Activated CD4-positive, alpha-beta T cell treated with anti-CD3 and anti-CD28 coated beads for 24 hours (primary cell): ENCODE data around the gene PPFIBP2.
"Not testable (repeated sequence)": the region's sequence is repeated elsewhere in the genome, so short reads cannot be mapped to it uniquely, and the experiment has no call there.

Experiments used
- DNase-seq, 2 donors: peaks; one replicate each; pipeline ENCODE4 v3.0.0-alpha.2; 2020; ENCODE audit warnings: low read depth in 2 of 2

PPFIBP2 gene

GRCh38 chr11:7499081-7499480 is 14.7 kb upstream of the PPFIBP2 start:
- DNase-seq: no peak

GRCh38 chr11:7500251-7500650 is 13.5 kb upstream of the PPFIBP2 start:
- no peak for DNase-seq

- DNase-seq: no peak
These were observed 12.5 kb upstream of the PPFIBP2 start for GRCh38 chr11:7501251-7501650.

GRCh38 chr11:7501894-7502293 is 11.9 kb upstream of the PPFIBP2 start:
- DNase-seq: no peak

- DNase-seq: no peak
These were observed 7.6 kb upstream of the PPFIBP2 start for GRCh38 chr11:7506243-7506642.

- no peak for DNase-seq
These were observed 5.7 kb upstream of the PPFIBP2 start for GRCh38 chr11:7508087-7508486.

- no peak for DNase-seq
These were observed 3.8 kb upstream of the PPFIBP2 start for GRCh38 chr11:7509966-7510365.

- no peak for DNase-seq
These were observed 2.4 kb upstream of the PPFIBP2 start for GRCh38 chr11:7511401-7511800.

GRCh38 chr11:7512525-7513233 is 1.1 kb upstream of the PPFIBP2 start:
- DNase-seq: no peak

- DNase-seq: no peak
These were observed 346 bp downstream of the PPFIBP2 start for GRCh38 chr11:7514099-7514591.

- DNase-seq: no peak
These were observed 1.7 kb downstream of the PPFIBP2 start for GRCh38 chr11:7515447-7515886.

- no peak for DNase-seq
These were observed 2.7 kb downstream of the PPFIBP2 start for GRCh38 chr11:7516475-7516874.

GRCh38 chr11:7517743-7518142 is 3.9 kb downstream of the PPFIBP2 start:
- not testable (repeated sequence) for DNase-seq

GRCh38 chr11:7518811-7519562 is 5.2 kb downstream of the PPFIBP2 start:
- DNase-seq: no peak

- no peak for DNase-seq
These were observed 6.5 kb downstream of the PPFIBP2 start for GRCh38 chr11:7520011-7520942.

- DNase-seq: no peak
These were observed 7.2 kb downstream of the PPFIBP2 start for GRCh38 chr11:7520981-7521487.

GRCh38 chr11:7522121-7522520 is 8.3 kb downstream of the PPFIBP2 start:
- DNase-seq: no peak

- no peak for DNase-seq
These were observed 8.7 kb downstream of the PPFIBP2 start for GRCh38 chr11:7522546-7522945.

- no peak for DNase-seq
These were observed 9.8 kb downstream of the PPFIBP2 start for GRCh38 chr11:7523416-7524210.

- no peak for DNase-seq
These were observed 10.8 kb downstream of the PPFIBP2 start for GRCh38 chr11:7524462-7525235.
